HK-2 (cell line): Measurements from ENCODE around the gene GPR157.
A peak's percentile ranks its signal among the peaks of the same experiment; 100 is the strongest.
"Not testable (repeated sequence)": the region's sequence is repeated elsewhere in the genome, so short reads cannot be mapped to it uniquely, and the experiment has no call there.

Experiments
- DNase-seq: peaks from one replicate; pipeline ENCODE4 v3.0.0-alpha.2; 2018; ENCODE audit not compliant: unreplicated experiment

GPR157 gene, protein sequence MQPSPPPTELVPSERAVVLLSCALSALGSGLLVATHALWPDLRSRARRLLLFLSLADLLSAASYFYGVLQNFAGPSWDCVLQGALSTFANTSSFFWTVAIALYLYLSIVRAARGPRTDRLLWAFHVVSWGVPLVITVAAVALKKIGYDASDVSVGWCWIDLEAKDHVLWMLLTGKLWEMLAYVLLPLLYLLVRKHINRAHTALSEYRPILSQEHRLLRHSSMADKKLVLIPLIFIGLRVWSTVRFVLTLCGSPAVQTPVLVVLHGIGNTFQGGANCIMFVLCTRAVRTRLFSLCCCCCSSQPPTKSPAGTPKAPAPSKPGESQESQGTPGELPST

DNA sequence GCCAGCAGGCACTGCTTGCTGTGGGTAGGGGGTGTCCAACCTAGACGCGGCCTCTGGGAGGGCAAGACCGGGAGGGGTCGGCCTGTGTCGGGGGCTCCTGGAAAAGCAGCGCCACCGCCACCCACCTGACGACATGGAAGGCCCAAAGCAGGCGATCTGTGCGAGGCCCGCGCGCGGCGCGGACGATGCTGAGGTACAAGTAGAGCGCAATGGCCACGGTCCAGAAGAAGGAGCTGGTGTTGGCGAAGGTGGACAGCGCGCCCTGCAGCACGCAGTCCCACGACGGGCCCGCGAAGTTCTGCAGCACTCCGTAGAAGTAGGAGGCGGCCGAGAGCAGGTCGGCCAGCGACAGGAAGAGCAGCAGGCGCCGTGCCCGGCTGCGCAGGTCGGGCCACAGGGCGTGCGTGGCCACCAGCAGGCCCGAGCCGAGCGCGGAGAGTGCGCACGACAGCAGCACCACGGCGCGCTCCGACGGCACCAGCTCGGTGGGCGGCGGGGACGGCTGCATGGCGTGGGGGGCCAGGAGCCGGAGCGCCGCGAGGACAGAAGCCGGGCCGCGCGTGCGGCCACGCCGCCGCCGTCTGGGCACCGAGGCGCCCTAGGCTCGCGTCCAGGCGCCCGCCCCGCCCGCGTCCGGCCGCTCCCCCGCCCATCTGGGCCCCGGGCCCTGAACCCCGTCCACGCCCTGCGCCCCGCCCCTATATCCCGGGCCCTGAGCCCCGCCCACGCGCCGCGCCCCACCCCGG, at the start of gene GPR157:
Gene GPR157, minus strand, starts transcription at position 583 of the 746 bp plus-strand sequence. Its CDS starts 75 bp downstream, at position 508.
- peak; percentile 92 for DNase-seq

DNA sequence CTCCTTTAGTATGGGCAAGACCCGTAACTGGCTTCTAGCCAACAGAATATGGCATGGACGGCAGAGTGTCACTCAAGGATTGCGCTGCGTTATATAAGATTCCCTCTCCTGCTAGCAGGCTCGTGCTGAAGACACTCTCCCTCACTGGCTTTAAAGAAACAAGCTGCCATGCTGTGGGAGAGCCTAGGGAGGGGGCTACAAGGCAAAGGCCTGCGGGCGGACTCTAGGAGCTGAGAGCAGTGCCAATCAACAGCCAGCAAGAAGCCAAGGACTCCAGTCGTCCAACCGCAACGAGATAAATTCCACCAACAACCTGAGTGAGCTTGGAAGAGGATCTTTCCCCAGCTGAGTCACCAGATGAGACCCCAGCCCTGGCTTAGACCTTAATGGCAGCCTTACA, 45.9 kb upstream of the GPR157 start:
- DNase-seq: no peak

DNA sequence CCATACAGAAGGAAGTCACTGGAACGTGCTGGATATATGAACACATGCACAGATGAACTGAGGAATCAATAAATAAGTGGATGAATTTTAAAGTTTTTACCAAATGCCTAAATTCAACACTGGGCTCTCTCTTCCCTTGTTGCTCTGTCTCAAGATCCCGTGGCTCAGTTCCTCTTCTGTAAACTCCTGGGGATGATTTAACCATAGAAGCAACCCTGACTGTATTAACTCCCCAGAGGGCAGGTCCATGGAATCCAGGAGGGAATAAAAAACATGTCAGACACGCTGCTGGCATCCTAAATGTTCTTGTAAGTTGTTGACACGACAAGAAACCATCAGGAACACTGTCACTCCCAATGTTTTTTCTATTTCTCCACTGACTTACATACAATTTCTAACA, 45.3 kb upstream of the GPR157 start:
- DNase-seq: no peak

DNA sequence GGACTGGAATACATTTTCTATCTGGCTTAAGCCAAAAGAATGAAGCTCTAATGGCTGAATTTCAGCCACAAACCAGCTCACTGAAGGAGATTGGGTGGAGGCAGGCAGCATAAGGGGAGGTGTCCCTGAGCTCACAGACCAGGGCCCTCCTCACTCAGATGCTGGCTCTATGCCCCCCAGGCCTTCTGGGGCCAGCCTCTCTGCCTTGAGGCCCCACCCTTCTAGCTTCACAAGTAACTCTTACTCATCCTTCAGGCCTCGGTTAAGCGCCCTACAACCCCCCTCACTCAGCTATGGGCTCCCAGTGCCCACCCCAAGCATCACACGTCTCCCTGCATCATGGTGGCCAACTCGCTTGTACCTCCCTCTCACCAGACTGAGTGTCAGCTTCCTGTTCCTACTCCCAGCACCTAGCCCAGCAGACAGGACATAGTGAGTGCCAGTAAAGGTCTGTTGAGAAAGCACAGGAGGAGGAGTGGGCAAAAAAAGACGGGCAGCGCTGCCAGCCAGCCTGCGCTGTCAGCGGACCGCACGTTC, 40.8 kb upstream of the GPR157 start:
- no peak for DNase-seq

DNA sequence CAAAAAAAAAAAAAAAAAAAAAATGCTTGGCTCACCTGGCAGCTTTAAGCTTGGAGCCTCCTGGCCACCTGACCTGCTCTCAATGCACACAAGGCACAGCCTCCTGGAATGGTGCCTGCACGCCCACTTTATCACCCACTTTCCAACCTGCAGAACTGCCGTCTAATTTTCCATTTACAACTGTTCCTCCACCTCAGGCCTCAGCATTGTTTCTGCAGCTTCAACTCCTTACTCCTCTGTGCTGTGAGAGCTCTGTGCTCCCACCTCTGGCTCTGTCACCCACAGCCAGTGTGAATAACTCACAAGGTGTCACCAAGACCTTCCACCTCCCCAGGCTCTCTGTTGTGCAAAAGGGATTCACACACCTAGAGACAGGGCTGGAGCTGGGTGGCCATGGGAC, 38.7 kb upstream of the GPR157 start:
- DNase-seq: no peak

DNA sequence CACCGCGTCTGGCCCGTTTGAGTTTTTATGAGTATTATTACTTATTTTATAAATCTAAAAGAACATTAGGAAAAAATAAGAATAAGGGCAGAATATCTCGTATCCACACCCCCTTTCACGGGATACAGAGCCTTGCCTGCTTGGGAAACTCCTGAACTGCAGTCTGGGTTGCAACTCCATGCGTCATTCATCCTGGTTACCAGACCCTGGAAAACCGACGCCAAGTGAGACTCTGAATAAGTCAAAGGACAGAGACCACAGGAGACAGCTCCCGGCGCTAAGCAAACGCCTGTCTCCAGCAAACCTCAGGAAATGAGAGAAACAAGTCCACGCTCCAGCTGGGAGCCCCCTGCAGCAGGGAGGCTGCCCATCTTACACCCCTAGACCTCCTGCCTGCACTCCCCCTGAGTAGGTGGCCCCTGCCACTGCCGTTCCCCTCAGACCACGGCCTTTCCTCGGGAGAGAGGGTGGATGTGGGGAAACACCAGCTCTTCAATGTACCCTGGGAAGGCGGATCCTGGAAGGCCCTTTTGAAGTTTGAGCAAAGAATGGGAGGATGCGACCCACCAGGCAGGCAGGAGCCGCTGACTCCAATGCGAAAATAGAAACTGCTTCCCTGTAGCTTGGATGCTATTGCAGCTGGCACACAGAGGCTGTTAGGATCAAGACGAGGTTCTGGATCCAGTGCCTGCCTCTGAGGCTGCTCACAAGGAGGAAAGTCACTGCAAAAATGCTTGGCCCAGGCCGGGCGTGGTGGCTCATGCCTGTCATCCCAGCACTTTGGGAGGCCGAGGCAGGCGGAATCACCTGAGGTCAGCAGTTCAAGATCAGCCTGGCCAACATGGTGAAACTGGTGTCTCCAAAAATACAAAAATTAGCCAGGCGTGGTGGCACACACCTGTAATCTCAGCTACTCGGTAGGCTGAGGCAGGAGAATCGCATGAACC, 37.7 kb upstream of the GPR157 start:
- DNase-seq: no peak

DNA sequence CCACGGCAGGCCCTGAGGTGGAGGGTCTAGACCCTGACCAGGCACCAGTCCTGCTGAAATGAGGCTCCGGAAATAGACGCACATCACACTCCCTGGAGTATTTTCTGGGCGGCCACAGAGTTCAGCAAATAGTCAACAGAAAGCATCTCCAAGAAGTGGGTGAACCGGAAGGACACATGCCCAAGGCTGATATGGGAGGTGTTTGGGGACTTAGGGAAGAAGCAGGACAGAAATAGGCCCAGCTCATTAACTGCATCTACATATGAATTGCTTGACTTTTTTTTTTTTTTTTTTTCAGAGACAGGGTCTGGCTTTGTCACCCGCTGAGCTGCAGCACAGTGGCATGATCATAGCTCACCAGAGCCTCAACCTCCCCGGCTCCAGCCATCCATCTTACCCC, 36.5 kb upstream of the GPR157 start:
- no peak for DNase-seq

DNA sequence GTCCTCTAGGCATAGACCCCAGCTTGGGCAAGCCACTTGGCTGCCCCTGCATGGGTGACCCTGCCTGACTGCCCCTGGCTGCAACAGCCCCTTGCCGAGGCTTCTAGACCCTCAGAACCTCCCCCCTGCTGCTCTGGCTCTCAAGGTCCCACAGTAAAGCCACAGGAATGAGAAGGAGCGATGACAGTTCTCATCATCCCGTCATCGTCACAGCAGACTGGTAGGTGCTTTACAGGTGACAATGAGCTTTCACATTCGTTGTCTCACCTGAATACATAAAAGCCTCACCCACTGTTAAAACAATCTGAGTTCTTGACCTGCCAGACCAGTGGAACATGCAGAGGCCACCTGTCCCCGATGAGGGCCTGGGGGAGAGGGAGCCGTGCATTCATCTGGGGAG, 36.0 kb upstream of the GPR157 start:
- DNase-seq: no peak

DNA sequence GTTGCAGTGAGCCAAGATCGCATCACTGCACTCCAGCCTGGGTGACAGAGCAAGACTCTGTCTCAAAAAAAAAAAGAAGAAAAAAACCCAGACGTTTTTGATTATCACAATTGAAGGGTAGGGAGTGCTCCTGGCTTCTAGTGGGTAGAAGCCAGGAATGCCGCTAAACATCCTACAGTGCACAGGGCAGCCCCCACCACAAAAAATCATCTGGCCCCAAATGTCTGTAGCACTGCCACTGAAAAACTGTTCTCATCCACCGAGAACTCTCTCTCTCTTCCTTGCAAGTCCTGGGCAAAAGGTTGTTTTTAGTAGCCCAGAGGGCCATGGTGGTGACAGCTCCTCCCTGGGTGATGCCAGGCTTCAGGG, 35.6 kb upstream of the GPR157 start:
- DNase-seq: no peak

DNA sequence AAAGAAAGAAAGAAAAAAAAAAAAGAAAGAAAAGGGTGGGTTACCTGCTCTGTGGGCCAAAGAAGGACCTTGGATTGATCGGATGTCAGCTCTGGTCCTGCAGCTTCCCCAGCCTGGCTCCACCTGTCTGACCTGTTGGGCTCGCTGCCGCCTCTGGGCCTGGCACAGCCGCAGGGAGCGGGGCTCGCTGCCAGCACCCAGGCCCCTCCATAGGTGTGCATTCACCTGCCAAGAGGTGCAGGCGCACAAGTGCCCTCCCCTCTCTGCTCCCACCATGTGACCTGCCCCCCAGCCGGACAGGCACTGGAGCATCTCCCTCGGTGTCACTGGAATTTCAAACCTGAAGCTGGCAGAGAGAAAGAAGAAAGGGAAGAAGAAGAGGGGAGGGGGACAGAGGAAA, 33.1 kb upstream of the GPR157 start:
- no peak for DNase-seq

DNA sequence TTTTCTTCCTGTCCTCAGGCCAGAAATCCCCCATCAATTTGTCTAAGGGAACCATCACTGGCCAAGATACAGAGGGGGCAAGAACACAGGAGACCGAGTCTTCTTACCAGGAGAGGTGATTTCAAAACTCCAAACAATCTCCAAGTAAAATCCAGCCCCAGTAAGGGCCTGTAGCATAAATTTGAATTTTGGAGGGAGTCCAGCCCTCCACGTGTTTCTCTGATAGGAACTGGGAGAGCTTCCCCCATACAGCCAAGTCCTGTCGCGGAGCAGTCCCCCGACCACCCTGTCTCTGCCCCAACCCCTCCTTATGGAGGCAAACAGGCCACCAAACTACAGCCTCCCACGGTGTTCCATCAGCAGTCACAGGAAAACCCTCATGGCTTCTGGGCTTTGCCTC, 32.4 kb upstream of the GPR157 start:
- no peak for DNase-seq

DNA sequence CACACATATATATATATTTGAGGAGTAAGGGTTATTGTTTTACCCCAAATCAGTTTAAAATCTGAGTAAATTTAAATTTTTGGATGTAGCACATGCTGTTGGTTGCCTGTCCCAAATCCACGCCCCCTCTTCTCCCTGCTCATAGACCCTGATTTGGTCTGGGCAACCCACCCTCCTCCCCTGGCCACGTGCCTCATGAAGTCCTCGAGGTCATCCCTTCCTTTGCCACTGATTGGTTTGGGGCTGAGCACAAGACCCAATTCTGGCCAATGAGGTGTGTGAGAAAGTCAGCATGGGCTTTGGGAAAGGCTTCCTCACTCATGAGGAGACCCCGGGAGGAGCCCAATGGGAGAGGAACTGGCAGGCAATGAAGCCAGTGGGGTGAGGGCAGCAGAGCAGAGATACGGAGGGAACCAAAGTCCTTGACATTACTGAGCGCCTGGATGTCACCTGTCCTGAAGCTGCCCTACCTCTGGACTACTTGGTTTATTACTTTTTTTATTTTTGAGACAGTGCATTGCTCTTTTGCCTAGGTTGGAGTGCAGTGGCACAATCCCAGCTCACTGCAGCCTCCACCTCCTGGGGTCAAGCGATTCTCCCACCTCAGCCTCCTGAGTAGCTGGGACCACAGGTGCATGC, 31.3 kb upstream of the GPR157 start:
- no peak for DNase-seq

DNA sequence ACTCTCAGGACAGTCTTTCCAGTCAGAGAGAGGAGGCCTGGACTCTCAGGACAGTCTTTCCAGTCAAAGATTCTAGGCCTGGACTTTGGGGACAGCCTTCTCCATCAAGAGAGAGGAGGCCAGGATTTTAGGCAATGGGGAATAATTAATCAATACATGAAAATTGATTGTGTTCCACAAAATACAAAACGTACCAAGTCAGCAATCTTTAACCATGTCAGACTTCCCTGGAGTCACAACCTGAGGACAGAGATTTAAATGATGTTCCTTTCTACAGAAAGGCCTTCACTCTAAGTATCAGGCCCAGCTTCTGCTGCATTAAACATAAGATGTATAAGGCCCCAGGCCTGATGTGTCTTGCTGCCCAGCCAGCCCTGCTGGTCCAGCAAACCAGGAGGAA, 27.0 kb upstream of the GPR157 start:
- DNase-seq: no peak

DNA sequence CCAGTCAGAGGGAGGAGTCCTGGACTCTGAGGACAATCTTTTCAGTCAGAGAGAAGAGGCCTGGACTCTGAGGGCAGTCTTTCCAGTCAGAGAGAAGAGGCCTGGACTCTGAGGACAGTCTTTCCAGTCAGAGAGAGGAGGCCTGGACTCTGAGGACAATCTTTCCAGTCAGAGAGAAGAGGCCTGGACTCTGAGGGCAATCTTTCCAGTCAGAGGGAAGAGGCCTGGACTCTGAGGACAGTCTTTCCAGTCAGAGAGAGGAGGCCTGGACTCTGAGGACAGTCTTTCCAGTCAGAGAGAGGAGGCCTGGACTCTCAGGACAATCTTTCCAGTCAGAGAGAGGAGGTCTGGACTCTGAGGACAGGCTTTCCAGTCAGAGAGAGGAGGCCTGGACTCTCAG, 26.5 kb upstream of the GPR157 start:
- not testable (repeated sequence) for DNase-seq

DNA sequence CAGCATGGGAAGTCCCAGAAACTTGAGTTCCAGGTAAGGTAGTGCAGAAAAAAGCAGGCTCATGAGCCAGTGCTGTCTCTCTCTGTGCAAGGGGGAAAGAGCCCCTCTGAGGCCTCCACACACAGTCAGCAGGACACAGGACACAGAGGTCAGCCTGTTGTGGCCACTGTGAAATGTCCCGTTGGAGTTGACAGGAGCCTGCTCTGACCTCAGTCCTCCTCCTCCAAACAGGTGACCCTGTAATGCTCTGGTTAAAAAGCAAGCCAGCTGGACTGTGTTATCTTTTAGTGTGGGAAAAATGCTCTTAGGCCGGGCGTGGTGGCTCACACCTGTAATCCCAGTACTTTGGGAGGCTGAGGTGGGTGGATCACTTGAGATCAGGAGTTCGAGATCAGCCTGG, 24.2 kb upstream of the GPR157 start:
- no peak for DNase-seq

DNA sequence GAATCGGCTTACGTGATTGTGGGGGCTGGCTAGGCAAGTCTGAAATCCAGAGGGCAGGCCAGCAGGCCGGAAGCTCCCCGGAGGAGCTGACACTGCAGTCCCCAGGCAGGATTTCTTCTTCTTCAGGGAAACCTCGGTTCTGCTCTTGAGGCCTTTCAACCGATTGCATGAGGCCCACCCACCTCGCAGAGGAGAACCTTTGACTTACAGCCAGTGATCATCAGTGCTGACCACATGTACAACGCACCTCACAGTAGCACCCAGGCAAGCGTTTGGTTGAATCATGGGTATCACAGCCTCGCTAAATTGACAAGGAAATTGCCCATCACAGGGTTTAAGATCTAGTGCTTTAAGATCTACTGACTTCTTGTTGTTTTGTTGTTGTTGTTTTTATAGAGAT, 23.6 kb upstream of the GPR157 start:
- DNase-seq: no peak

DNA sequence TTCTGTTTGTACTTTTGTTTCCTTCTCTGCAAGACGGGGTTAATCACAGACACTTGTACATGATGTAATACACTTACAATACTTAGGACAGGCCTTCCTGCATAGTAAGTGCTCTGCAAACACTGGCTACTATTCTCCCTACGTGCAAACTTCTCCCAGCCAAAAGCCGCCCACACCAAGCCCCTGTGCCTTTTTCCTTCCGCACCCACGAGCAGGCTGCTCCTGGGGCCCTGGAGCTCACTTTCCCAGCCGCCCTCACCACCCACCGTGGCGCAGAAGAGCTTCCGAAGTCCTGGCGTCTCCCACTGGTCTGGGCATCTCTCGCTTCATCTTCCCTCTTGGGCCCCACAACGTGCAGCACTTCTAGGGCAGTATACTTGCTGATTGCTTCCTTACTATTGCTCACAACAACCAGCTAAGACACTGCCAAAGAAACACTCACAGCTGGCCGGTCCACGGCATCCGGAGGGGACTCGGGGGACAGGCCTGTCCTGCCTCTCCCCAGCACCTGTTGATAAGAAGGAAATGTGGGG, 22.5 kb upstream of the GPR157 start:
- no peak for DNase-seq

DNA sequence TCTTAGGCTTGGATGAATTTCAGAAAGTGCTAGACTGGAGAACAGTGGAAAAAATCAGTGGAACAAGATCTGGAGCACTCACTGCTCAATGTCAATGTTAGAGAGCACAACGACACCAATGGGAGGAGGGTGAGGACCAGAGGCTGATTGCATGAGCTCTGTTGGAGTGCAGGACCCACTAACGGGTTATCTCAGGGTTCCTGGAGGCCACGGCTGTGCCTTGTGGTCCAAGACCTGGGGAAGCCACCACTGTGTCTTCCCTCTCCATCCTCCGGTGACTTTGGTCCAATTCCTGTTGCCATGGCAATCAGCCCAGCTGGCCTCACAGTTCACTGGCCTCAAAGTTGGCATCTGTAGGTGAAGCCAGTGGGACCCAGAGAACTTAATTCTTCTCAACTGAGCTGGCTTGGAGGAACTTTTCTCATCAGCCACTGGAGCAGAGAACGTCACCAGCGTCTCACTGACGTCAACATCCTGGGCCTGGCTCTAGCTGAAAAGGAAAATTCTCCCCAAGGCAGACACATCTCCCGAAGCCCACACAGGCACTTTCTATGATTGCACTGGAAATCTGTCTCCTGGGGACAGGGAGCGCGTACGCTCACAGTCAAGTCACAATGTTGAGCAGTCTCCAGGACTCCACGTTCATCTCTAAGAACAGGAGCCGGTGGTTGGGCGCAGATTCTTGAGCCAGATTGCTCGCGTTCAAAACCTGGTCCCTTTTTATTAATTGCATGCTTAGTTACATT, 21.9 kb upstream of the GPR157 start:
- DNase-seq: no peak

DNA sequence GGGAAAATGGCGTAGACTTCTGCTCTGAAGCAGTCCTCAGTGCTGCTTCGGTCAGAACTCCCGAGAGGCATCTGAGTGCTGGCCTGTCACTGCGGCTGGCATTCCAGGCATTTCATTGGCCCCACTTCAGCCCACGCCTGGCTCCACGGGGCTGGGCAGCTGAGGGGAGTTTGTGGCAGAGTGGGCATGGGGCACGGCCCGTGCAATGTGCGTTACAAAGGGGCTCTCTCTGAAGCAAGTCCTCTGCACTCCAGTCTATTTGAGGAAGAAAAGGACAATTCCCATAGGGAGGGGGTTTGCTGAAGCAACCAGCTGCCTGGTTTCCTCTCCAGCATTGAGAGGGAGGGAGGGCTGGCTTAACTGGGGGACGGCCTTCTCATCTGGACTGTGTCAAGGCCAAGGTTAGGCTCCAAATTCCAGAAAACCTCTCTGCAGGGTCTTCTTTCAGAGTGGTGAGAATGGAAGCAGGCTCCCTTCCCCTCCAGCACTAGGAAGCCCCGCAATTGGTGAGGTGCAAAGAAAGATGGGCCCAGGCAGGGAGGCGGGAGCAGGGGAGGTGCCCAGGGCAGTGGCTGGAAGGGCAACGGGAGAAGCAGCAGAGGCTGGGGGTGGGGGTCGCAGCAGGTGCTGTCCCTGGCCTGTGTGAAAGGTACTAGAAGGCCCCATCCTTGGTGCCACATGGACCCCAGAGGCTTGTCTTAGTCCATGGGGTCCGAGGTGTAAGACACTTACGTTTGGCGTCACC, 21.1 kb upstream of the GPR157 start:
- no peak for DNase-seq

DNA sequence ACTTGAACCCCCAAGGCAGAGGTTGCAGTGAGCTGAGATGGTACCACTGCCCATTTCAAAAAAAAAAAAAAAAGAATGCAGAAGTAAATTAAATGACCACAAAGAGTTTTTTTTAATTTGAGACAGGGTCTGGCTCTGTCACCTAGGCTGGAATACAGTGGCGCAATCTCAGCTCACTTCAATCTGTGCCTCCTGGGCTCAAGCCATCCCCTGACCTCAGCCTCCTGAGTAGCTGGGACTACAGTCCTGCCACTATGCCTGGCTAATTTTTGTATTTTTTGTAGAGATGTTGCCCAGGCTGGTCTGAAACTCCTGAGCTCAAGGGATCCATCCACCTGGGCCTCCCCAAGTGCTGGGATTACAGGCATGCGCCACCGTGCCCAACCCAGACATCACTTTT, 20.2 kb upstream of the GPR157 start:
- DNase-seq: no peak
